GM12878 (cell line): ENCODE data around the gene SIL1. TPM values are rescaled to one million over a fixed set of nuclear protein-coding genes. Genes with fewer than 3 reads are reported as not detected.

Source experiments
- CBX5 ChIP-seq: sonication (generic); IDR thresholded peaks from 2 replicates; pipeline ENCODE4 v1.6.1; 2016; ENCODE audit warnings: low read depth, moderate library complexity, mild to moderate bottlenecking, inconsistent platforms
- CEBPB ChIP-seq, 2 experiments: fragments of 150-350 bp in 1 of 2; IDR thresholded peaks; 2 replicates each; pipeline ENCODE4 v1.6.1; 2012 to 2014; ENCODE audit warnings: low read depth in 2 of 2, low read length in 2 of 2, borderline replicate concordance in 1 of 2, inconsistent platforms in 1 of 2
- CHD4 ChIP-seq: fragments of 200-600 bp; sonication (generic); IDR thresholded peaks from 2 replicates; pipeline ENCODE4 v1.6.1; 2016; ENCODE audit warnings: mild to moderate bottlenecking
- FOXM1 ChIP-seq: IDR thresholded peaks from 2 replicates; pipeline ENCODE4 v1.6.1; 2012; ENCODE audit warnings: low read depth, mild to moderate bottlenecking, inconsistent platforms, low read length, moderate library complexity
- GATAD2B ChIP-seq: fragments of 450-650 bp; conservative IDR thresholded peaks from 2 replicates; pipeline ENCODE4 v1.6.1; 2017; ENCODE audit warnings: low read depth, mild to moderate bottlenecking, moderate library complexity
- NFYB ChIP-seq: IDR thresholded peaks from 2 replicates; pipeline ENCODE4 v1.6.1; 2011; ENCODE audit warnings: low read depth, mild to moderate bottlenecking, low read length, improper control_type of control experiment, moderate library complexity; ENCODE audit not compliant: insufficient read depth
- NR2C1 ChIP-seq: fragments of 450-650 bp; IDR thresholded peaks from 2 replicates; pipeline ENCODE4 v1.6.1; 2017; ENCODE audit warnings: antibody characterized with exemption, mild to moderate bottlenecking, moderate library complexity
- NR2F1 ChIP-seq: fragments of 450-650 bp; conservative IDR thresholded peaks from 2 replicates; pipeline ENCODE4 v1.6.1; 2017; ENCODE audit warnings: mild to moderate bottlenecking
- NRF1 ChIP-seq: conservative IDR thresholded peaks from 2 replicates; pipeline ENCODE4 v1.6.1; 2011; ENCODE audit warnings: mild to moderate bottlenecking, low read depth, low read length, improper control_type of control experiment
- PAX5 ChIP-seq: IDR thresholded peaks from 2 replicates; pipeline ENCODE4 v1.6.1; 2011; ENCODE audit warnings: low read depth, low read length, borderline replicate concordance
- RCOR1 ChIP-seq: conservative IDR thresholded peaks from 2 replicates; pipeline ENCODE4 v1.6.1; 2012; ENCODE audit warnings: low read depth, low read length, improper control_type of control experiment
- SMAD1 ChIP-seq: fragments of 450-650 bp; IDR thresholded peaks from 2 replicates; pipeline ENCODE4 v1.6.1; 2018; ENCODE audit warnings: mild to moderate bottlenecking, low read depth; ENCODE audit not compliant: partially characterized antibody
- ZBED1 ChIP-seq: IDR thresholded peaks from 2 replicates; pipeline ENCODE4 v1.6.1; 2016; ENCODE audit warnings: borderline replicate concordance
- polyA plus RNA-seq, 11 experiments: library from polyadenylated mRNA; depleted of rRNA in 4 of 11; unstranded in 6 of 11; stranded (reverse) in 5 of 11; fragments of >200 nt; fragmentation: Nextera tagmentation in 4 of 11; fragmentation: Illumina TruSeq in 1 of 11; extraction: Ambion mirVana in 4 of 11; extraction: Trizol in 1 of 11; gene quantifications; 1 replicate in 1 of 11; 2 replicates in 10 of 11; pipeline versions ENCODE4 v1.2.1 to v1.2.3, GENCODE V29; 2011 to 2016; ENCODE audit warnings: inconsistent platforms in 2 of 11, missing spikeins in 2 of 11, low read depth in 1 of 11
- total RNA-seq, 4 experiments: library from RNA; depleted of rRNA in 3 of 4; stranded (reverse); fragments of >200 nt in 3 of 4; fragmentation: Illumina TruSeq in 1 of 4; extraction: Trizol in 1 of 4; gene quantifications; 2 replicates each; pipeline versions ENCODE4 v1.2.1 to v1.2.3, GENCODE V29; 2013 to 2021
- TF ChIP-seq, protein P1 (sequence below): fragments of 450-650 bp; IDR thresholded peaks from 2 replicates; pipeline ENCODE4 v1.6.1; 2017; ENCODE audit warnings: antibody characterized with exemption, mild to moderate bottlenecking, moderate library complexity
- TF ChIP-seq, protein P2 (sequence below): fragments of 450-650 bp; formaldehyde crosslinking; IDR thresholded peaks from 2 replicates; pipeline ENCODE4 v1.5.0; 2022; ENCODE audit warnings: mild to moderate bottlenecking, missing genetic modification characterization
- TF ChIP-seq, protein P3 (sequence below): fragments of 450-650 bp; IDR thresholded peaks from 2 replicates; pipeline ENCODE4 v1.6.1; 2014; ENCODE audit warnings: mild to moderate bottlenecking
- TF ChIP-seq, protein P4 (sequence below), 3 experiments: IDR thresholded peaks in 2 of 3; conservative IDR thresholded peaks in 1 of 3; 2 replicates each; pipeline ENCODE4 v1.5.1; 2011; ENCODE audit warnings: low read depth in 3 of 3, low read length in 3 of 3, mild to moderate bottlenecking in 3 of 3, control low read depth in 2 of 3, moderate library complexity in 2 of 3, inconsistent platforms in 1 of 3, mixed read lengths in 1 of 3; ENCODE audit not compliant: control insufficient read depth in 2 of 3, insufficient read depth in 1 of 3; ENCODE audit errors: extremely low read depth in 1 of 3
- TF ChIP-seq, protein P5 (sequence below): fragments of 450-650 bp; IDR thresholded peaks from 2 replicates; pipeline ENCODE4 v1.6.1; 2016; ENCODE audit warnings: mild to moderate bottlenecking

SIL1 gene
- total and polyA plus RNA-seq, 10 of the 15 experiments (the other 5 are each of a cell fraction or from before 2014, with no cell fraction given), result 4.1 to 49.8 (median 29.4) TPM

DNA sequence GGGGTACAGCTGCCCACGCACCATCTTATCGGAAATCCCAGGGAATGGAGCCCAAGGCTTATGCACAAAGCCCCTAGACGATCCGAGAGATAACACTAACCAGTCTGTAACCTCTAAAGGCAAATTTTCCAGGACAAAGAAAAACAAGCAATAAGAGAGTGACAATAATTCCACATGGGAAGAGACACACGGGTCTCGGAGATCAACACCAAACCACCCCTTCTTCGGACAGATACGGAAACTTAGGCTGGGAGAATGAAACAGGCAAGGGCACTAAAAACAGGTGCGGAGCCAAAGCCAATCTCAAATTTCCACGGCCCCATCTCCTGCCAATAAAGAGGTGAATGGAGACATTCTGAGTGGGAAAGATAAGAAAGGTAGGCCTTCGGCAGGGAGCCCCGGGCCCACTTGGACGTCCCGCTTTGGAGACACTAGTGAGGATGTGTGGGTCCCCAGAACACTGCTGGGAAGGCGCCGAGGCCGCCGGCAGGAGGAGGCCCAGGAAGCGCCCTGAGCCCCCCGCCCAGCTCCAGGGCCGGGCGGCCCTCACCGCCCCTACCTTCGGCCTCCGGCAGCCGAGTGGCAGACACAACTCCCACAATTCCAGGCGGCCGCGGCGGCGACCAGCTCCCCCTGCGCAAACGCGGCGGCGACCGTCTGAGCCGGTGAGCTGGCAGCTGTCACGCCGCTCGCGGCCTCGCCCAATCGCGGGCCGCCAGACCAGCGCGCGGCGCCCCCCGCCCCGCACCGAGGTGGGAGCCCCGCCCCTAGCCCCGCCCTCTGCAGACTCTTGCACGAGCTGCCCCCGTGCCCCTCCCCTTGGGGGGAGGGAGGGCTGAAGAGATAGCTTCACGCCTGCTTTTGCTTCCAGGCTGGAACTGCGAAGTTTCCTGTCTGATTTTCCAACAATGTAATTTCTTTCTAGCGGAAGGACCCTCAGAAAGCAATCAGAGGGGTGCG is at the start of gene SIL1 (continued):
- no peak for TF ChIP-seq NFYB
- TF ChIP-seq, protein P1, sequence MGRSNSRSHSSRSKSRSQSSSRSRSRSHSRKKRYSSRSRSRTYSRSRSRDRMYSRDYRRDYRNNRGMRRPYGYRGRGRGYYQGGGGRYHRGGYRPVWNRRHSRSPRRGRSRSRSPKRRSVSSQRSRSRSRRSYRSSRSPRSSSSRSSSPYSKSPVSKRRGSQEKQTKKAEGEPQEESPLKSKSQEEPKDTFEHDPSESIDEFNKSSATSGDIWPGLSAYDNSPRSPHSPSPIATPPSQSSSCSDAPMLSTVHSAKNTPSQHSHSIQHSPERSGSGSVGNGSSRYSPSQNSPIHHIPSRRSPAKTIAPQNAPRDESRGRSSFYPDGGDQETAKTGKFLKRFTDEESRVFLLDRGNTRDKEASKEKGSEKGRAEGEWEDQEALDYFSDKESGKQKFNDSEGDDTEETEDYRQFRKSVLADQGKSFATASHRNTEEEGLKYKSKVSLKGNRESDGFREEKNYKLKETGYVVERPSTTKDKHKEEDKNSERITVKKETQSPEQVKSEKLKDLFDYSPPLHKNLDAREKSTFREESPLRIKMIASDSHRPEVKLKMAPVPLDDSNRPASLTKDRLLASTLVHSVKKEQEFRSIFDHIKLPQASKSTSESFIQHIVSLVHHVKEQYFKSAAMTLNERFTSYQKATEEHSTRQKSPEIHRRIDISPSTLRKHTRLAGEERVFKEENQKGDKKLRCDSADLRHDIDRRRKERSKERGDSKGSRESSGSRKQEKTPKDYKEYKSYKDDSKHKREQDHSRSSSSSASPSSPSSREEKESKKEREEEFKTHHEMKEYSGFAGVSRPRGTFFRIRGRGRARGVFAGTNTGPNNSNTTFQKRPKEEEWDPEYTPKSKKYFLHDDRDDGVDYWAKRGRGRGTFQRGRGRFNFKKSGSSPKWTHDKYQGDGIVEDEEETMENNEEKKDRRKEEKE, result no peak
- TF ChIP-seq RCOR1, result no peak
- TF ChIP-seq PAX5, result peak; percentile 31; the same call in 1 of the 2 replicates
- TF ChIP-seq SMAD1, result no peak
- TF ChIP-seq CHD4, result no peak
- 0 out of 2 replicates have a peak, but pooled peaks have one; percentile 21 for TF ChIP-seq NR2C1
- TF ChIP-seq, protein P2, sequence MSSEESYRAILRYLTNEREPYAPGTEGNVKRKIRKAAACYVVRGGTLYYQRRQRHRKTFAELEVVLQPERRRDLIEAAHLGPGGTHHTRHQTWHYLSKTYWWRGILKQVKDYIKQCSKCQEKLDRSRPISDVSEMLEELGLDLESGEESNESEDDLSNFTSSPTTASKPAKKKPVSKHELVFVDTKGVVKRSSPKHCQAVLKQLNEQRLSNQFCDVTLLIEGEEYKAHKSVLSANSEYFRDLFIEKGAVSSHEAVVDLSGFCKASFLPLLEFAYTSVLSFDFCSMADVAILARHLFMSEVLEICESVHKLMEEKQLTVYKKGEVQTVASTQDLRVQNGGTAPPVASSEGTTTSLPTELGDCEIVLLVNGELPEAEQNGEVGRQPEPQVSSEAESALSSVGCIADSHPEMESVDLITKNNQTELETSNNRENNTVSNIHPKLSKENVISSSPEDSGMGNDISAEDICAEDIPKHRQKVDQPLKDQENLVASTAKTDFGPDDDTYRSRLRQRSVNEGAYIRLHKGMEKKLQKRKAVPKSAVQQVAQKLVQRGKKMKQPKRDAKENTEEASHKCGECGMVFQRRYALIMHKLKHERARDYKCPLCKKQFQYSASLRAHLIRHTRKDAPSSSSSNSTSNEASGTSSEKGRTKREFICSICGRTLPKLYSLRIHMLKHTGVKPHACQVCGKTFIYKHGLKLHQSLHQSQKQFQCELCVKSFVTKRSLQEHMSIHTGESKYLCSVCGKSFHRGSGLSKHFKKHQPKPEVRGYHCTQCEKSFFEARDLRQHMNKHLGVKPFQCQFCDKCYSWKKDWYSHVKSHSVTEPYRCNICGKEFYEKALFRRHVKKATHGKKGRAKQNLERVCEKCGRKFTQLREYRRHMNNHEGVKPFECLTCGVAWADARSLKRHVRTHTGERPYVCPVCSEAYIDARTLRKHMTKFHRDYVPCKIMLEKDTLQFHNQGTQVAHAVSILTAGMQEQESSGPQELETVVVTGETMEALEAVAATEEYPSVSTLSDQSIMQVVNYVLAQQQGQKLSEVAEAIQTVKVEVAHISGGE (CRISPR knock-in tag), result no peak
- no peak for TF ChIP-seq CEBPB (IDR thresholded peaks at IDR 0.05; ENCODE audit: borderline replicate concordance in 1 of 2, low read depth in 2 of 2, low read length in 2 of 2)
- 0 out of 2 replicates have a peak, but pooled peaks have one; percentile 43 for TF ChIP-seq GATAD2B
- TF ChIP-seq, protein P3, sequence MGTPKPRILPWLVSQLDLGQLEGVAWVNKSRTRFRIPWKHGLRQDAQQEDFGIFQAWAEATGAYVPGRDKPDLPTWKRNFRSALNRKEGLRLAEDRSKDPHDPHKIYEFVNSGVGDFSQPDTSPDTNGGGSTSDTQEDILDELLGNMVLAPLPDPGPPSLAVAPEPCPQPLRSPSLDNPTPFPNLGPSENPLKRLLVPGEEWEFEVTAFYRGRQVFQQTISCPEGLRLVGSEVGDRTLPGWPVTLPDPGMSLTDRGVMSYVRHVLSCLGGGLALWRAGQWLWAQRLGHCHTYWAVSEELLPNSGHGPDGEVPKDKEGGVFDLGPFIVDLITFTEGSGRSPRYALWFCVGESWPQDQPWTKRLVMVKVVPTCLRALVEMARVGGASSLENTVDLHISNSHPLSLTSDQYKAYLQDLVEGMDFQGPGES, result no peak
- 0 out of 2 replicates have a peak, but pooled peaks have one; percentile 22 for TF ChIP-seq NR2F1
- no peak for TF ChIP-seq FOXM1
- TF ChIP-seq, protein P4, sequence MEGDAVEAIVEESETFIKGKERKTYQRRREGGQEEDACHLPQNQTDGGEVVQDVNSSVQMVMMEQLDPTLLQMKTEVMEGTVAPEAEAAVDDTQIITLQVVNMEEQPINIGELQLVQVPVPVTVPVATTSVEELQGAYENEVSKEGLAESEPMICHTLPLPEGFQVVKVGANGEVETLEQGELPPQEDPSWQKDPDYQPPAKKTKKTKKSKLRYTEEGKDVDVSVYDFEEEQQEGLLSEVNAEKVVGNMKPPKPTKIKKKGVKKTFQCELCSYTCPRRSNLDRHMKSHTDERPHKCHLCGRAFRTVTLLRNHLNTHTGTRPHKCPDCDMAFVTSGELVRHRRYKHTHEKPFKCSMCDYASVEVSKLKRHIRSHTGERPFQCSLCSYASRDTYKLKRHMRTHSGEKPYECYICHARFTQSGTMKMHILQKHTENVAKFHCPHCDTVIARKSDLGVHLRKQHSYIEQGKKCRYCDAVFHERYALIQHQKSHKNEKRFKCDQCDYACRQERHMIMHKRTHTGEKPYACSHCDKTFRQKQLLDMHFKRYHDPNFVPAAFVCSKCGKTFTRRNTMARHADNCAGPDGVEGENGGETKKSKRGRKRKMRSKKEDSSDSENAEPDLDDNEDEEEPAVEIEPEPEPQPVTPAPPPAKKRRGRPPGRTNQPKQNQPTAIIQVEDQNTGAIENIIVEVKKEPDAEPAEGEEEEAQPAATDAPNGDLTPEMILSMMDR (IDR thresholded peaks at IDR 0.05 in 2 of 3, conservative IDR thresholded peaks at IDR 0.05 in 1 of 3; ENCODE audit: control insufficient read depth in 2 of 3, extremely low read depth in 1 of 3, insufficient read depth in 1 of 3, low read depth in 3 of 3, low read length in 3 of 3), result no peak
- TF ChIP-seq, protein P5, sequence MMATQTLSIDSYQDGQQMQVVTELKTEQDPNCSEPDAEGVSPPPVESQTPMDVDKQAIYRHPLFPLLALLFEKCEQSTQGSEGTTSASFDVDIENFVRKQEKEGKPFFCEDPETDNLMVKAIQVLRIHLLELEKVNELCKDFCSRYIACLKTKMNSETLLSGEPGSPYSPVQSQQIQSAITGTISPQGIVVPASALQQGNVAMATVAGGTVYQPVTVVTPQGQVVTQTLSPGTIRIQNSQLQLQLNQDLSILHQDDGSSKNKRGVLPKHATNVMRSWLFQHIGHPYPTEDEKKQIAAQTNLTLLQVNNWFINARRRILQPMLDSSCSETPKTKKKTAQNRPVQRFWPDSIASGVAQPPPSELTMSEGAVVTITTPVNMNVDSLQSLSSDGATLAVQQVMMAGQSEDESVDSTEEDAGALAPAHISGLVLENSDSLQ, result peak; percentile 50; the same call in 1 of the 2 replicates
- no peak for TF ChIP-seq ZBED1
- peak; percentile 65 for TF ChIP-seq NRF1
- no peak for TF ChIP-seq CBX5
